ENCODE data around the gene PHKA2.

Gene PHKA2

GRCh38 chrX:18929775-18930174, 54.1 kb downstream of the PHKA2 start:
- no peak for DNase-seq

- peak; percentile 24 to 34 for DNase-seq
Measured at GRCh38 chrX:18927558-18927957, 56.4 kb downstream of the PHKA2 start.

- no peak for DNase-seq
Measured at GRCh38 chrX:18924507-18925088, 59.3 kb downstream of the PHKA2 start.

GRCh38 chrX:18920566-18920965, 63.3 kb downstream of the PHKA2 start:
- DNase-seq, result no peak

GRCh38 chrX:18920079-18920478, 63.8 kb downstream of the PHKA2 start:
- DNase-seq, result no peak

GRCh38 chrX:18917831-18918230, 66.1 kb downstream of the PHKA2 start:
- DNase-seq, result no peak

- no peak for DNase-seq
Measured at GRCh38 chrX:18906286-18906685, 77.6 kb downstream of the PHKA2 start.

- no peak for DNase-seq
Measured at GRCh38 chrX:18900401-18900976, 83.4 kb downstream of the PHKA2 start.

- DNase-seq, result no peak
Measured at GRCh38 chrX:18899796-18900380, 84.0 kb downstream of the PHKA2 start.

- no peak for DNase-seq
Measured at GRCh38 chrX:18898492-18898891, 85.4 kb downstream of the PHKA2 start.

GRCh38 chrX:18898091-18898490, 85.8 kb downstream of the PHKA2 start:
- DNase-seq, result no peak

GRCh38 chrX:18897611-18898010, 86.3 kb downstream of the PHKA2 start:
- DNase-seq, result no peak

GRCh38 chrX:18896680-18897544, 87.0 kb downstream of the PHKA2 start:
- no peak for DNase-seq

- DNase-seq, result no peak
Measured at GRCh38 chrX:18895189-18895951, 88.5 kb downstream of the PHKA2 start.

GRCh38 chrX:18894156-18894555, 89.8 kb downstream of the PHKA2 start:
- DNase-seq, result no peak

- DNase-seq, result no peak
Measured at GRCh38 chrX:18893536-18893935, 90.4 kb downstream of the PHKA2 start.

- DNase-seq, result no peak
Measured at GRCh38 chrX:18892899-18893298, 91.0 kb downstream of the PHKA2 start.

- DNase-seq, result no peak
Measured at GRCh38 chrX:18891548-18891945, 92.4 kb downstream of the PHKA2 start.

GRCh38 chrX:18890724-18891547, 93.0 kb downstream of the PHKA2 start:
- DNase-seq, result no peak

- DNase-seq, result no peak
Measured at GRCh38 chrX:18890049-18890381, 93.9 kb downstream of the PHKA2 start.

- DNase-seq, result no peak
Measured at GRCh38 chrX:18889346-18890048, 94.4 kb downstream of the PHKA2 start.

GRCh38 chrX:18888281-18888680, 95.6 kb downstream of the PHKA2 start:
- DNase-seq, result no peak

Measured in SHP77 (cell line).